HG02870 (cell line): Measurements from ENCODE around the gene RHBG.

Experiments used
- ATAC-seq: cut with Tn5 transposase; IDR thresholded peaks from one replicate; pipeline ENCODE4 v1.9.1; 2021; ENCODE audit warnings: mild to moderate bottlenecking, moderate library complexity; ENCODE audit not compliant: unreplicated experiment

RHBG gene

DNA sequence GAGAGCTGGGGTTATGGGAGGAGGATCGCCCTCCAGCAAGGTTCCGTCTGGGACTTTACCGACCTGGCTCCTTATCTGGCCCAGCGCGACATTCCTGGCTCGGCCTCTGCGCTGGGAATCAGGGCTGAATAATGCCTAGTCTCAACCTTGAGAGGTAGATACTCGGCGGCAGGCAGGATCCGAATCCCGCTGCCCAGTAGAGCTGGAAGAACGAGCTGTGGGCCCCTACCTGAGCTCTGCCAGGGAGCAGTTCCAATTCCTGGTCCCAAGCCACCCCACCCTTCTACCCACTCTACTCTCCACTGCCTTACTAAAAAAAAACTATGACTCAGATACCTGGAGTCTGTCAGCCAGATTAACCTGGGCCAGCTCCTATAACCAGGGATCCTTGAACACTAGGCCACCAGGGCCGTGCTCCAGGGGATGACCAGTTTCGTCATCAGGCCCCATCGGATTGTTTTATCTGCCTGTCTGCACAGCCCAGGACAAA, 53.6 kb downstream of the RHBG start:
- no peak for ATAC-seq

DNA sequence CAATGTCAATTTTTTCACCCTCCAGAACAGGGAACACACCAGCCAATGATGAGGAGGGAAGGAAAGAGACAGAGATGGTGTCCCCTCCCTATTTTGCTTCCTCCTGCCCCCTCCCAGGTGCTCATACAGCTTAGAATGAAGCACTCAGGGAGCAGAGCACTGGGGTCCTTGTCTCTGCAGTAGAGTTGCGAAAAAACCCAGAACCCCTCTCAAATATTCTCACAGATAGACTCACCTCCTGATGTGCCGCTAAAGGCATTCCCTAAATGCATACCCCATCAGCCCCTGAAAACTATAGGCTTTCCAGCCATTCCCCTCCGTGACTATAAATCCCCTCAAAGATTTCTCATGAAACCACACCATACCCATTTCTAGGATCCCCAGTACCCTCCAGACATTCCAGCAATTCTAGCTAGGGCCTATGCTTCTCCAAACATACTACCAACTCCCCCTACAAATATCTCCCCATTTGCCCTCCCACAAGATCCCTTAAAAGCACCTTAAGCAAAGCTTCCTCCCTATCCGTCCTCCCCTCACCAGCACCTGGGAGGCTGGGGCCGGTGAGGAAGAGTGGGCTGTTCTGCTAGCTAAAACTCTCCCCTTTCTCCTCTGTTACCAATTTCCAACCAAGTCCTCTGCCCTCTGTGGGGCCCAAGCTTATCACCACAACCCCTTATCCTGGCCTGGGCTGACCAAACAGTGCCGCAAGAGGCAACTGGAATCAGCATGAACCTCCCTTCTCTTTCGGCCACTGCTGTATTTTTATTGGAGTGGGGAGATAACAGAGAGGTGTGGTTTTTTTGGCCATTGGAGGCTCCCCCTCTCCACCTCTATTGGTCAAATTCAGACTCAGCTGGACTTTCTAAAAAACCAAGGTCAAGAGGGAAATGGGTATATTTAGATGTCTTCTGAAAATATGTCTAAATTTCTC, 54.7 kb downstream of the RHBG start:
- no peak for ATAC-seq

GRCh38 chr1:156424806-156425432, 55.9 kb downstream of the RHBG start:
- ATAC-seq, result no peak

DNA sequence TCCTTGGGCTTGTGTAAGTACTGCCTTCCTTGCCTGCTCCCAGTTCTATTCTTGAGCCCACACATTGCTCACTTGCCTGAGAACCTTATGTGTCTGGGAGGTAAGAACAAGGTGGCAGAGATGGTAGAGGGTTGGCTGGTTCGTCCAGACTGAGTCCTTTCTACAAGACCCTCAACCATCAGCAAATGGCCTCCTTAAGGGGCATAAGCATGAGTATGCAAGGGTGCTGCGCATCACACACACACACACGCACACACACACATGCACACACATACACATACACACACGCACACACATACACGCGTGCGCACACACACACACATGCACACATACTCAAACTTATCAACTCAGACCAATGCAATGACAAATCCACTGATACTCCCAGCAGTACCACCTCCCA, 56.9 kb downstream of the RHBG start:
- ATAC-seq, result no peak

- ATAC-seq, result no peak
Measured at GRCh38 chr1:156427957-156428356, 58.9 kb downstream of the RHBG start.

GRCh38 chr1:156428746-156429288, 59.8 kb downstream of the RHBG start:
- ATAC-seq, result no peak

DNA sequence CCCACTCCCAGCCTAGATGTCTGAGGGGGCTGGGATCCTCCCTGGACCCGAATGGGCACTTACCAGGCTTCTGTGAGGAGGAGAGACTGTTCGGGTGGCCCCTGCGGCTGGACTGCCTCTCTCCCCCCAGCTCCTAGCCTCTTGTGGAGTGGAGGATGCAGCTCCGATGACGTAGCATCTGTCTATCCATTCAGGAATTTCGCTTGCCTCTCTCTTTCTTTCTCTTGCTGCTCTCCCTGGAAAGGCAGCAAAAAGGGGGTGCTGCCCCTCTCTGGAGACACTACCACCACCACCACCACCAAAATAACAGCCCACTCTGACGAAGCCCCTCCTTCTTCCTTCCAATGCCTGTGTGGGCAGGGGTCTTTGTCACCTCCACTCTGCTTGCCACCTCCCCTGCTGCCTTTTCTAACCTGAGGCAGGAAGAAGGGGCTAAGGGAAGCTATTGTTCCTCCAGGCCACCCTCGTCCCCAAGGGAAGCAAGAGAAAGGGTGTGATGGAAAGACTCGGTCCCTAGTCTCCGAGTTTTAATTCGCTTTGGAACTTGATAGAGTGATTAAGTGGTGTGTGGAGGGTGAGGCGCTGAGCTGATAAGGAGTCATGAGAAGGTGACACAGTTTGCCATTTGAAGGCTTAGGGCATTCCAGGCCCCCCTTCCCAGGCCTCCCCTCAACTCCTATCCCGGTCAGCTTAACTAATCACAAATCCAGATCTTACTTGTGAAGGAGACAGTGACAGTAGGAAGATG, 60.5 kb downstream of the RHBG start:
- no peak for ATAC-seq

DNA sequence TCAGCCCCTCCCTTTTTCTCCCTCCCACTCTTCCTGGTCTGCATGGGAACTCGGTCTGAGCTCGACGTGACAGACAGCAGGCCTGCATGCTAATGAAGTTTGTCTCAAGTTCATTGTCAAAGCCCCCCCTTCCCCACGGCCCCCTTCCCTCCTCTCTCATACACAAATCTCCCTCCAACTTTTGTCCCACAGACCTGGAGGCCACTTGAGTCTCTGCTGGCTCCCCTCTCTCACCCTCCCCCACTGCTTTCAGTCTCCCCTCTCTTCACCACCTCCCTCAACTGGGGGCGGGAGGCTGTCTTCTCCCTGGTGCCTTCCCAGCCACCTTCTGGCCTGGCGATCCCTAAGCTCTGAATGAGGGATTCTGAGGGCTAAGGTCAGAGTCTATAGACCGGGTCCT, 61.3 kb downstream of the RHBG start:
- no peak for ATAC-seq

- no peak for ATAC-seq
Measured at GRCh38 chr1:156430866-156431265, 61.9 kb downstream of the RHBG start.

DNA sequence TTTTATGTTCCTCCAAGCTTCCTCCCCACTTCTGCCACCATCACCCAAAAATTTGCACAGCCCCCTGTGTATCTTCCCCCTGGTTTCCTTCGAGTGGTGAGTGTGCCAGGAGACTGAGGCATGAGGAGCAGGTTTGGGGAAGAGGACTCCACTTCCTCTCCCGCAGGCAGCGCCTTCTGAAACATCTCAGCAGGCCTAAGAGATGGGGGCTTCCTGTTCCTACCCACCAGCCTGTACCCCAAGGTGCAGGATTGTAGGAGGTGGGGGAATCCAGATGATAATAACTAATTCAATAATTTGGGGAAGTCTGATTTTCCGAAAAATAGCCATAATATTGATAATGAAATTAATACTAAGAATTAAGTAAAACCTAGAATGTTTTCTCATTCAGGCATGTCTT, 62.4 kb downstream of the RHBG start:
- ATAC-seq, result no peak

DNA sequence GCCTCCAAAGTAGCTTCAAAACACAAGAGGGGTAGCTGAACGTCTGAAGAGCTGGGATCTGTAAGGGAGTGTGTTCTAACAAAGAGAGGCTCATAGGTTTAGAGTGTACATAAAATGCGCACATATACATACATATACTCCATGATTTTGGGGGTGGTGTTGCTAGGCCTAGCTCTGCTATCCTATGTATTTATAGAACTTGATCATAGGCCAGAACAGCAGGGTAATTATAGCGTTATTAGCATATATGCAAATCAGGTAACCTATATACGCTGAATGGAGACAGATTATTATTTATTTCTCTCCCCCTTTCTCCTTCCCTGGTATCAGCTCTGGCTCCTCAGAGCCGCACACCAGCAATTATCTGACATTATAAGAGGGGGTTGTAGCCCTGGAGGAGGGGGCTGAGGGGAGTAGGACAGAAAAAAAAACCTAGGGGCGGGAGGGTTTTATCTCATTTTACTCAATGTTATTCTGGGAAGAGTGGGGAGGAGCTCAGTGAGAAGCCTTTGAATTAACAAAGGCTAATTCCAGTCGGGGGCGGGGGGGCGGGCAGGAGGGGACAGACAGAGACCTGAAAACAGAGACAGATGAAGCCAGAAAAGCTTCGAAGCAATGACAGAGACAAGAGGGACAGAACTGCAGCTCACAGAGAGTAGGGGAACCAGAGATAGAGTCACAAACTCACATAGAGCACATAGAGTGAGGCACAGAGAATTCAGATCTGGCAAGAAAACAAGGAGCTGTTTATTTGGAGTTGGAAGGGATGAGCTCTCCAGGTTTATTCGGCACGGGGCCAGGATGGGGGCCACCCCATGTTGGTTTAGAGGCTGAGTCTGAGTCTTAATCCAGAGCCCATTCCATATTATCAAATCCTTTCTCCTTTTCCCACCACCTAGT, 63.0 kb downstream of the RHBG start:
- ATAC-seq, result no peak

DNA sequence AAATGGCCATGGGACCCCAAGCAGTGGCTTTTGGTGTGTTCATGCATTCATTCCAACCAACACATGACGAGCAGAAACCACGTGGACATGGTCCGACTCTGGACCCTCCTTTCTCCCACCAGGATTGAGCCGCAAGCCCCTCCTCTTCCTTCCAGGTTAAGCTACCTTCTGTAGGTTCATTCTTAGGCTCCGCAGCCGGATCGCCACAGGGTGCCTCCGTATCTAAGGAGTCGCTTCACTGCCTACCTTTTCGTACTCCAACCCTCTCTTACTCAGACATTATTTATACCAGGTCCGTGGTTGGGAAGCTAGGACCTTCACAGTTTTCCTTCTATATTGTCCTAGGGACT, 63.6 kb downstream of the RHBG start:
- no peak for ATAC-seq

GRCh38 chr1:156433032-156433431, 64.0 kb downstream of the RHBG start:
- no peak for ATAC-seq

GRCh38 chr1:156433602-156434001, 64.6 kb downstream of the RHBG start:
- no peak for ATAC-seq
